ENCODE results near the gene HBP1.

HBP1 gene

DNA sequence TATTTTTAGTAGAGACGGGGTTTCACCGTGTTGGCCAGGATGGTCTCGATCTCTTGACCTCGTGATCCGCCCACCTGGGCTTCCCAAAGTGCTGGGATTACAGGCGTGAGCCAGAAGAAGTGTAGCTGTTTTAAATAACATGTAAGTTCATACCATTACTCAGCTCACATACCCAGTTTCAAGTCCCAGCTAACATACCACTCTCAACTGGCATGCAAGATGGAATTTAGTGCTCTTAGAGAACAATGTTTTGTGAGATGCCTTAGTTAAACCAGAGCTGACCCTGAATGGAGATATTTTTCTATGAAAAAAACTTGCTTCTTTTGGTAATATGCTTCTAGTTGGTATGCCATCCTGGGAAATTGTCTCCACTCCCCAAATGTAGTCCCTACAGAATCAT lies 37.3 kb downstream of the HBP1 start:
- no peak for DNase-seq (ENCODE audit: low read depth)
- H3K4me3 ChIP-seq (ENCODE audit: low read depth, low read length): no peak overlapping the region
- no peak for TF ChIP-seq POLR2A (IDR thresholded peaks at IDR 0.05; ENCODE audit: extremely low read depth, insufficient read length)
- TF ChIP-seq, protein P1, sequence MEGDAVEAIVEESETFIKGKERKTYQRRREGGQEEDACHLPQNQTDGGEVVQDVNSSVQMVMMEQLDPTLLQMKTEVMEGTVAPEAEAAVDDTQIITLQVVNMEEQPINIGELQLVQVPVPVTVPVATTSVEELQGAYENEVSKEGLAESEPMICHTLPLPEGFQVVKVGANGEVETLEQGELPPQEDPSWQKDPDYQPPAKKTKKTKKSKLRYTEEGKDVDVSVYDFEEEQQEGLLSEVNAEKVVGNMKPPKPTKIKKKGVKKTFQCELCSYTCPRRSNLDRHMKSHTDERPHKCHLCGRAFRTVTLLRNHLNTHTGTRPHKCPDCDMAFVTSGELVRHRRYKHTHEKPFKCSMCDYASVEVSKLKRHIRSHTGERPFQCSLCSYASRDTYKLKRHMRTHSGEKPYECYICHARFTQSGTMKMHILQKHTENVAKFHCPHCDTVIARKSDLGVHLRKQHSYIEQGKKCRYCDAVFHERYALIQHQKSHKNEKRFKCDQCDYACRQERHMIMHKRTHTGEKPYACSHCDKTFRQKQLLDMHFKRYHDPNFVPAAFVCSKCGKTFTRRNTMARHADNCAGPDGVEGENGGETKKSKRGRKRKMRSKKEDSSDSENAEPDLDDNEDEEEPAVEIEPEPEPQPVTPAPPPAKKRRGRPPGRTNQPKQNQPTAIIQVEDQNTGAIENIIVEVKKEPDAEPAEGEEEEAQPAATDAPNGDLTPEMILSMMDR (IDR thresholded peaks at IDR 0.05; ENCODE audit: low read depth, low read length): no peak
- TF ChIP-seq, protein P2, sequence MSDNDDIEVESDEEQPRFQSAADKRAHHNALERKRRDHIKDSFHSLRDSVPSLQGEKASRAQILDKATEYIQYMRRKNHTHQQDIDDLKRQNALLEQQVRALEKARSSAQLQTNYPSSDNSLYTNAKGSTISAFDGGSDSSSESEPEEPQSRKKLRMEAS (IDR thresholded peaks at IDR 0.05; ENCODE audit: low read depth, low read length): no peak
- TF ChIP-seq MYC (IDR thresholded peaks at IDR 0.05; ENCODE audit: low read depth, low read length): no peak

DNA sequence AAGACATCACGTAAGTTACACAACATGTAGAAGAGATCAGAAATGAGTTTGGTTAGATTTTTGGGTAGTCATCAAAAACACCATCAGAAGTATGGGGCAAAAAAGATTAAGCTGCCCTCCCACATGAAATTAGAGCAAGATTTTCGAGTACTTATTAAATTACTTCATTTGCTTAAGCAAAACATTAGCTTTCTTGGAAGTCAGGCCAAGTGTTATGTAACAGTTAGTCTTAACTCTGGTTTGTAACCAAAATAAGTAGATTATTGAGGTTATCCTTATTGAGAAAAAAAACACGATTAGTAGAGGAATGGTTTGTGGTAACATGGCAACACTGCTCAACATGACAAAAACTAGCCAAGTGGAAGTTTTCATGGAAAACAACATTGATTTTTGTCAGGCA lies 37.9 kb downstream of the HBP1 start:
- H3K4me3 ChIP-seq (ENCODE audit: low read depth, low read length): no peak overlapping the region
- TF ChIP-seq, protein P1 (IDR thresholded peaks at IDR 0.05; ENCODE audit: low read depth, low read length): no peak
- TF ChIP-seq MYC (IDR thresholded peaks at IDR 0.05; ENCODE audit: low read depth, low read length) (no peak), POLR2A (IDR thresholded peaks at IDR 0.05; ENCODE audit: extremely low read depth, insufficient read length) (no peak)
- TF ChIP-seq, protein P2 (IDR thresholded peaks at IDR 0.05; ENCODE audit: low read depth, low read length): no peak
- no peak for DNase-seq (ENCODE audit: low read depth)

DNA sequence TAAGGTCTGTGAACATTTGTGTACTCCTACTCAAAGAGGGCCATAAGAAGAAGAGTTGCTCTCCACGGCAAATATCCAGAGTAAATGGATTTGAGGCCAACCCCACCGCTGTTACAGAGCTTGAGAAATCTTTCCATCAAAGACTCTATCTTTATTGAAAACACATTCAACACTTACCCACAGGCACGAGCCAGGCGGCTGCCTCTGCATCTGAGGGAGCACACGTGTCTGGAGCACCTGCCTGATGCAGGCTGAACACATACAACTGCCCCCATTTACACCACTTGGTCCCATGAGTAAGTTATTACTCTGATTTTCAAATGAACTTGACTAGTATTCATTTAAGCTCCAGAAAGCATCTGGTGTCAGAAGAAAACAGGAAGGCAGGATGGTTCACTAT lies 38.7 kb downstream of the HBP1 start:
- TF ChIP-seq POLR2A (IDR thresholded peaks at IDR 0.05; ENCODE audit: extremely low read depth, insufficient read length) (no peak), MYC (IDR thresholded peaks at IDR 0.05; ENCODE audit: low read depth, low read length) (no peak)
- TF ChIP-seq, protein P2 (IDR thresholded peaks at IDR 0.05; ENCODE audit: low read depth, low read length): no peak
- TF ChIP-seq, protein P1 (IDR thresholded peaks at IDR 0.05; ENCODE audit: low read depth, low read length): no peak

DNA sequence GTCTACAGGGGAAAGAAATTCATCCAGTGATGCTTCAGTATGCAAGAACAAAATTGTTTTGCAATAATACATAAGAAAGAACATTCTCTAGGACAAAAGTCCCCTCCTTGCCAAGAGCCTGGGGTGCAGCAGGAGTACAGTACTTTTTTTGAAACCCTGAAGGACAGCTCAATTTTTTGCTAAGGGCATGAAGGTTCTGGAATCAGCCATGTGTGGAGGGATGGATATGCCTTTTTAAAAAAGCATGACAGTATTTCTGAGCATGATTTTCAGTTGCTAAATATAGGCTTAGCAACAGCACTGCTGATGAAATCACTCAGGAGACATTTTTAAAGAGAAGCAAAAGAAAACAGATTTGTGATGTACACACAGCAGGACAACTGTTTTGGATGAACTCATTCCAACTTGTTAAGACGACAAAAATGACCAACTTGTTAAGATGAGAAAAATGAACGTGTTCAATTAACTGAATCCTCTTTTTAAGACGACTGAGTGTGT lies 39.3 kb downstream of the HBP1 start:
- TF ChIP-seq POLR2A (IDR thresholded peaks at IDR 0.05; ENCODE audit: extremely low read depth, insufficient read length): no peak
- TF ChIP-seq, protein P1 (IDR thresholded peaks at IDR 0.05; ENCODE audit: low read depth, low read length): no peak
- DNase-seq (ENCODE audit: low read depth): no peak
- no peak overlapping the region for H3K4me3 ChIP-seq (ENCODE audit: low read depth, low read length)

More for the DNA sequence above, 38.7 kb downstream of the HBP1 start:
- H3K4me3 ChIP-seq (ENCODE audit: low read depth, low read length): no peak overlapping the region
- no peak for DNase-seq (ENCODE audit: low read depth)

DNA sequence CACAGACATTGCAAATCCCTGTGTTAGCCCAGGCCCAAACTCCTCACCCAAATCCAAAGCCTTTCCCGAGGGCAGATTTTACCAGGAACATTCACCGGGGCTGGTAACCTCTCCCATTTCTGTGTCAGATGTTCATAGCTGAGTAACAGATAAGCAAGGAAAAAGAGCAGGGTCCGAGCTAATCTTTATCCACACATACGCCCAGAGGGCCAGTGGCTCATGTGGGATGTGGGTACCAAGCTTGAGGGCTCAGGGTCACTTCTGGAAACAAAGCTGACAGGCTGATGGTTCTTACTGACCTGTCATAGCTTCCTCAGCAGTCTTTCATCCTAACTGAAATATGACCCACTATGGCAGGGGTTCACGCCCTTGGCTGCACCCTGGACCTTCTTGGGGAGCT lies 39.8 kb downstream of the HBP1 start:
- TF ChIP-seq MYC (IDR thresholded peaks at IDR 0.05; ENCODE audit: low read depth, low read length) (no peak), POLR2A (IDR thresholded peaks at IDR 0.05; ENCODE audit: extremely low read depth, insufficient read length) (no peak)
- TF ChIP-seq, protein P2 (IDR thresholded peaks at IDR 0.05; ENCODE audit: low read depth, low read length): no peak
- TF ChIP-seq, protein P1 (IDR thresholded peaks at IDR 0.05; ENCODE audit: low read depth, low read length): no peak
- no peak overlapping the region for H3K4me3 ChIP-seq (ENCODE audit: low read depth, low read length)
- DNase-seq (ENCODE audit: low read depth): no peak

DNA sequence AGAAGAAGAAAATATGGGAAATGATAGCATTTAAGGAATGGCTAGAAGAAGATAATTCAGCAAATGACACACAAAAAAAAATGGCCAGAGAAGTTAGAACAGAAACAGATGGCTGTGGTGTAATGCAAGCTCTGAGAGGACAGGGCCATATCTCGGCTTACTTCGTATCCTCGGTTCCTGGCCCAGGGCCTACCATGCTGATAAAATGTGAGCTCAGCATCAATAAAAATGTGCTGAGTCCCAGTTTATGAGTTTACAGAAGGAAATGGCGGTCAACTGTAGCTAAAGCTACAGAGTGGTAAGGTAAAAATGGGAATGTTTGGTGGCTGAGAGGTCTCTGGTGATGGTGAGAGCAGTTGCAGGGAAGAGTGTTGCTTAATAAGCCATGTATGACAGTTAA lies 40.8 kb downstream of the HBP1 start:
- H3K4me3 ChIP-seq (ENCODE audit: low read depth, low read length): no peak overlapping the region
- TF ChIP-seq MYC (IDR thresholded peaks at IDR 0.05; ENCODE audit: low read depth, low read length) (no peak), POLR2A (IDR thresholded peaks at IDR 0.05; ENCODE audit: extremely low read depth, insufficient read length) (no peak)
- TF ChIP-seq, protein P2 (IDR thresholded peaks at IDR 0.05; ENCODE audit: low read depth, low read length): no peak
- TF ChIP-seq, protein P1 (IDR thresholded peaks at IDR 0.05; ENCODE audit: low read depth, low read length): no peak
- DNase-seq (ENCODE audit: low read depth): no peak

Data from NB4 (cell line).